GM18907 (cell line): ENCODE measurements around the gene KIAA1958.

ENCODE experiments used
- ATAC-seq: cut with Tn5 transposase; IDR thresholded peaks from one replicate; pipeline ENCODE4 v1.9.1; 2021; ENCODE audit warnings: mild to moderate bottlenecking, moderate library complexity; ENCODE audit not compliant: unreplicated experiment

Gene KIAA1958

DNA sequence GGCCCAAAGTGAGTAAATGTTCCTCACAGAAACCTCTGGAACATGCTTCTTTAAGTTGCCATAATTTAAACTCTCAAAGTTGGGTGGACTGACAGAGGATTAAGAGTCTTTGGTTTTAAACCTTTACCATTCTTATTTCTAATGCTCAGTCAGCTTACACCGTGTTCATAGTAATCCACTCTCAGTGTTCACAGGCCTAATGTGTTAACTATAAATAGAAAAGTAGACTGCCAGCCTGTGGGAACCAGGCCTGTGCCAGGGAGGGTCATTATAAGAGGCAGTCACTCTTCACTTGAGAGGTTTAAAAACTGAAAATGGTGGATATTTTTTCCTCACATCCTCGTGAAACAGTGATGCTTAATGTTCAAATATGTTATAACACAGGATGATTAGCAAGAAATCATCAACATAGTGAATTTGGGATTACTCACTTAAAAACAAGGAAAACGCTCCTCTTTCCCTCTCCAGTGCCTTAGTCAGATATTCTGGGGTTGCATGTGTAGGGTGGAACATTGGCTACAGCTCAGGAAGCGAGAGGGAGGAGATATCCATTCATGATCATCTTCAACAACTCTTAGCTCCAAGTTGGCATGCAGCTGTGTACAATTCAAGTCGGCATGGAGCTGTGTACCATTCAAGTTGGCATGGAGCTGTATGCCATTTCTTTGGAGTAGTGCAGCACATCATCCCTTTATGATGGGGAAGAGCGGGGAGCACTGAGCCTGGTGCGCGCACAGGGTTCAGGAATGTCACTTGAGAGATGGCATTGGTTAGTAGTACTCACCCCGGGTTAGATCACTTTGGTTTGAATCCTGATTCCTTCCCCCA lies 65.8 kb downstream of the KIAA1958 start:
- ATAC-seq, result no peak

DNA sequence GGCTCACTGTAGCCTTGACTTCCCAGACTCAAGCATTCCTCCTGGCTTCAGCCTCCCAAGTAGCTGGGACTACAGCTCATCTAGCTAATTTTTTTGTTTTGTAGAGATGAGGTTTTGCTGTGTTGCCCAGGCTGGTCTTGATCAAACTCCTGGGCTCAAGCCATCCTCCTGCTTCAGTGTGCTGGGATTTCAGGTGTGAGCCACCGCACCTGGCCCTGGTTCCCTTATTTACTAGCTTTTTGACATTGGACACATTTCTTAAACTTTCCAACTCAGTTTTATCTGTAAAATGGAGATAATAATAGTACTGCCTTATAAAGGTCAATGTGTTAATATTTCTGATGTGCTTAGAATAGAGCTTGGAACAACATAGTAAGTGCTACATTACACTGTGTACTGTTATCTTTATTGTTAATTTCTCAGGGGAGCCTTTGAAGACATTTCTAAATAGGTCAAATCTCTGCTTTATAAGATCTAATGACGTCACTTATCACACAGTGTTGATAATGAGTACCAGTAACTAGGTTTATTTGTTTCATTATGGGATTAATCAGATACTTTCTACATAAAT lies 66.7 kb downstream of the KIAA1958 start:
- no peak for ATAC-seq

DNA sequence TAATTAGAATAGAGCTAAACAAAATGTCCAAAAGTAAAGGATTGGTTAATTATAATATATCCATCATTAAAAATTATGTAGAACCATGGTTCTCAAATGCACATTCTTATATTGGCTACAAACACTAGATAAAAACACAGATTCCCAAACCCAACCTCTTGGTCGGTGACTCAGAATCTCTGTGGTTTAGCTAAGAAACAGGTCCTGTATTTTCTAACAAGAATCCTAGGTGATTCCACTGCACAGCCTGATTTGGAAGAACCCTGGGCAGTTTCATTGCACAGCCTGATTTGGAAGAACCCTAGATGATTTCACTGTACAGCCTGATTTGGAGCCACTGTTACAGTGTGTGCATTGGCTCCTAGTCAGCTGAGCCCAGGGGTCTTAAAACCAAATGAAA lies 67.9 kb downstream of the KIAA1958 start:
- no peak for ATAC-seq

DNA sequence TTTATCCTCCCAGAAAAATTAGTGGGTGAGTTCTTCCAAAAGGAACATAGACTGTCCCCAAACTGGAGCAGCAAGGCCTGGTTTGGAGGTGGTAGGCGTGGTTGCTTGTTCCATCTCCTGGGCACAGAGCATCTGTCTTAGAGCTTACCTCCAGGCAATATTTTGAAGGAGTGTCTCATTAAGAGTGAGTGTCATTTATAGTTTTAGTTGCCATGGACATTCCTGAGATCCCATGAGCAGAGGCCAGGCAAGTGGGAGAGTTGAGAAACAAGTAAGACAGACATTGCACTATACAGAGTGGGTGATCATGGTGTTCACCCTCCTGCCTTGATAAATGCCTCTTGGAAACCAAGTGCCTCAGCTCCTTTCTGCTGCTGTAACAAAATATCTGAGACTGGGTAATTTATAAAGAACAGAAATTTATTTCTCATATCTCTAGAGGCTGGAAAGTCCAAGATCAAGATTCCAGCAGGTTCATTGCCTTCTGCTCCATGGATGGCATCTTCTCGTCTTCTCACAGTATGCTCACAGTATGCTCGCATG lies 68.5 kb downstream of the KIAA1958 start:
- no peak for ATAC-seq

DNA sequence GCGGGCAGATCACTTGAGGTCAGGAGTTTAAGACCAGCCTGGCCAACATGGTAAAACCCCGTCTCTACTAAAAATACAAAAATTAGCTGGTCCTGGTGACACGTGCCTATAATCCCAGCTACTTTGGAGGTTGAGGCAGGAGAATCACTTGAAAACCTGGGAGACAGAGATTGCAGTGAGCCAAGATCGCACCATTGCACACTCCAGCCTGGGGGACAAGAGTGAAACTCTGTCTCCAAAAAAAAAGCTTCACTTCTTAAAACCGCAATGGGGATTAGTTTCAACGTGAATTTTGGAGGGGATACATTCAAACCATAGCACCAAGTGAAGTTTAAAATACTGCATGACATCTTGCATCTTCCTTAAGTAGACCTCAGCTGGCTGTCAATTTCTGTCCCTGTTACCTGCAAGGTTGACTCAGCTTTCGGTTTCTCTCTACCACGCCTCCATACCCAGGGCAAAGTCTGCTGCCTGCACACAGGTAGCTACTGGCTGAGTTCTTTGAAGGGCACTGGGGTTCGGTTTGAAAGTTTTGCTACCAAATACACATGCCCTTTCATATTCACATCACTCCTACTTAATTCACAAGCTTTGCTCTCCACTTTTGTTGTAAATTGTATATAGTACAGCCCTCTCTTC lies 69.3 kb downstream of the KIAA1958 start:
- ATAC-seq, result no peak

DNA sequence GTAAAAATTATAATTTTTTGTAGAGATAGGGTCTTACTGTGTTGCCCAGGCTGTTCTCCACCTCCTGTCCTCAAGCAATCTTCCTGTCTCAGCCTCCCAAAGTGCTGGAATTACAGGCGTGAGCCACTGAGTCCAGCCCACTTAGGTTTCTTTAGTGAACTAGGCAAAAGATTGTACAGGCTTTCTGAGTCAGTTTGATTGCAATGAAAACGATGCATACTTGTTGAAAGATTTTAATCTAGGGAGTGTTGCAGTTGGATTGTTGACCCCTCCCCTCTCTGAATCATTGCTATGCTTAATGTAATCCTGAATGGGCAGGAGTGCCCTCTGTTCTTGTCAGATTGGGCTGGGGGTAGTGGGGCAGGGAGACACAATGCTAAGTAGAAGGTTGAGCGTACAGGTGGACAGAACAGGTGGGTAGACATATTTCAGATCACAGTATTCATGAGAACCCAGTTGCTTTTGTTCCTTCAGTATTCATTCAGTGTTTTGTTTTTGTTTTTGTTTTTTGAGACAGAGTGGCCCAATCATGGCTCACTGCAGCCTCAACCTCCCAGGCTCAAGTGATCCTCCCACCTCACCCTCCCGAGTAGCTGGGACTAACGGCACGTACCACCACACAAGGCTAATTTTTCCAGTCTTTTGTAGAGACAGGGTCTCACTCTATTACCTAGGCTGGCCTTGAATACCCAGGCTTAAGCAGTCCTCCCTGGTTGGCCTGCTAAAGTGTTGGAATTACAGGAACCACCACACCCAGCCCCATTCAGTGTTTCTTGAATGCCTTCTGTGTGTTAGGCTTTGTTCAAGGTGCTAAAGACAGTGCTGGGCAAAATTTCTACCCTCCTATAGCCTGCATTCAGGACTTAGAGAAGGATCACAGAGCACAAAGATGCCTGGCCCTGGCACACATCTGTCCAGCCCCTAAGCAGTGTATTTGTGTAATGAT lies 70.1 kb downstream of the KIAA1958 start:
- no peak for ATAC-seq

DNA sequence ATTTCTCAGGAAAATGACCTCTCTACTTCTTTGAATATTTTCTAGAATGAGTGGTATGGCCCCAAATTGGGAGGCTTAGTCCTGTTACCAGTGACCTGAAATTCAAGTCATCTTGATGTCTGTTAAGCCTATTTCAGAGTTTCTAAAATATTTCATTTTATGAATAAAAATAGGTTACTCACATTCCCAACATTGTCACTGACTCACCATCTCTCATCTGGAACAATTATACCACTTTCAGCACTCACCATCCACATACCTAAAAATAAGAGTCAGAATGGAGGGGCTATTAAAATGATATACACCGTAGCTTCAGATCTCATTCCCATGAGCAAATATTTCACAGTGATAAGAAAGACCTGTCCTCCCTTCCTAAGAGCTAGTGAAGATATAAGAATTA lies 71.8 kb downstream of the KIAA1958 start:
- ATAC-seq, result no peak

DNA sequence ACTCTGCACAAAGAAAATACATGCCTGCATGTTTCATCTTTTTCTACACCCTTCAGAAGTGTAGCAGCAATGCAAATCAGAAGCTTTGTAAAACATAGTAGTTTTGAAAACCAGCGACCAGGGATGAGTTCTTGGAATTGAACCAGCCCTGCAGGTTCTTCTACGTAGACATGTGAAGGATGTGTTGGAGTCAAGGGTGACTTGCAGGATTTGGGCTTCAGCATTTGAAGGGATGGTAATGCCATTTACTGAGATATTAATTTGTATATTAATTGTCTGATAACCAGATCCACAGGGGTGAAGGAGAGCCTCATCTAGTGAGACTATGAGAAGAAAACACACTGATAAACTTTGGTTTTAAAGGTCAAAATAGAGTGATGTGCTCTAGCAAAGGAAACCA lies 72.4 kb downstream of the KIAA1958 start:
- no peak for ATAC-seq

DNA sequence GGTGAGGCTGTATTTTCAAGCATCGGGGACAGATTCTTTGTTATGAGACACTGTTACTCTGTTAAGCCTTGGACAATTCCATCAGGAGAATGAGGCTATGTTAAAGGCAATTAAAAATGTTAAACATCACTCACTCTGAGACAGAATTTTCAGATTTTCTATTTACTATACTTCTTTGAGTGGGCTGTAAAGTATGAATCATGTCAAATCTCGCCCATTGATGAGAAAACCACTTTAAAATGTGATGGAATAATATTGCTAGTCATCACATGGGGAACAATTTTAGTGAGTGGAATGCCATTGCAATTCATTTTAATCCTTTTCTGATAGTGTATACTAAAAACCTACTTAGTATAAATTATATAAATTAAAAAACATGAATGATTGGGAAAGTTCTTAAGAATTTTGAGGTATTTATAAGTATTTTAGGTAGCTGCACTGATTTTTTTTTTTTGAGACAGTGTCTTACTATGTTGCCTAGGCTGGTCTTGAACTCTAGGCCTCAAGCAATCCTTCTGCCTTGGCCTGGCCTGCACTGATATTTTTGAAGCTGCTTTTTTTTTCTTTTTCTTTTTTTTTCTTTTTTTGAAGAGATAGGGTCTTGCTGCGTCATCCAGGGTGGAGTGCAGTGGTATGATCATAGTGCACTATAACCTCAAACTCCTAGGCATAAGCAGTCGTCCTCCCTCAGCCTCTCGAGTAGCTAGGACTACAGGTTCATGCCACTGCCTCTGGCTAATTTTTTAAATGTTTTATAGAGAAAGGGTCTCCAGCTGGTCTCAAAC lies 73.2 kb downstream of the KIAA1958 start:
- ATAC-seq, result no peak

DNA sequence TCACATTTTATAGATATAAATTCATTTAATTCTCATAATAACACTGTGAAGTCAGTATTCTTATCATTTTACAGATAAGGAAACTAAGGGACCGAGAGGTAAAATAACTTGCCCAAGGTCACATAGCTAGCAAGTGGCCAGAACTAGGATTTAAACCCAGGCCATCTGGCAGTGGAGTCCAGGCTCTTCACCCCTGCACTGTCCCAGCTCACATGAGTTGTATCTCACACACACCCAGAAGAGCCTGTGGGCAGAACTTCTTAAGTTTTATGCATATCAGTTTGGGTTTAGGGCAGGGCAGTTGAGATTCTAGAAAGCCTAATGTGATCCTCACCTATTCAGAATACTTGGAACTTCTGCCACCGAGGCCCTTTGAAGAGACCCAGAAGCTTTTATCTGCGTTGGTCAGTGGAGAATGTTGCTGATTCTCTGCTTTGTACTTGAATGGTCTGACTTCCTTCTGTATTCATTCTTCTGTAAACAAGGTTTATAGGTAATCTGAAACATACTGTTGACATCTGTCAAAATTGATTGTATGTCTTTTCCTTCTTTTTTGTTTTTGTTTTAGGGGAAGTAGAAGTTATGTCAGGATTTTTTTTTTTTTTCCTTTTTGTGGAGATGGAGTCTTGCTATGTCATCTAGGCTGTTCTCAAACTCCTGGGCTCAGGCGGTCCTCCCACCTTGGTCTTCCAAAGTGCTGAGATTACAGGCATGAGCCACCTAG lies 75.8 kb downstream of the KIAA1958 start:
- ATAC-seq, result no peak

DNA sequence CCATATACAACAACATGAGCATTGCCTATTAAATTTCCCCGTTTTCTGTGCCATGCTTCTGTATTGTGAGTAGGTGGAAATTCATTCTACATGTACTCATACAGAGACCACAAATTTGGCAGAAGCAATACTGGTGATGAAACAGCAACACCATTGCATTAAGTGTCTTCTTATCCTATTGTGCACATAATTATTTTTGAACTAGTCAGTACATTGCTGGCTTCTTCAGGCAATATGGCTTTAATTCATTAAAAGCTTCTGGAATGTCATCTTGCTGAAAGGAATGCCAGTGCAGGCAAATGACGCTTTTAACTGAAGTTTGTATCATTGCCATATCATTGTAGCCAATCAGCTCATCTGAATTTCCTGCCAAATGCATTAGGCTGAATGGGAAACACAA lies 82.6 kb downstream of the KIAA1958 start:
- ATAC-seq, result no peak

DNA sequence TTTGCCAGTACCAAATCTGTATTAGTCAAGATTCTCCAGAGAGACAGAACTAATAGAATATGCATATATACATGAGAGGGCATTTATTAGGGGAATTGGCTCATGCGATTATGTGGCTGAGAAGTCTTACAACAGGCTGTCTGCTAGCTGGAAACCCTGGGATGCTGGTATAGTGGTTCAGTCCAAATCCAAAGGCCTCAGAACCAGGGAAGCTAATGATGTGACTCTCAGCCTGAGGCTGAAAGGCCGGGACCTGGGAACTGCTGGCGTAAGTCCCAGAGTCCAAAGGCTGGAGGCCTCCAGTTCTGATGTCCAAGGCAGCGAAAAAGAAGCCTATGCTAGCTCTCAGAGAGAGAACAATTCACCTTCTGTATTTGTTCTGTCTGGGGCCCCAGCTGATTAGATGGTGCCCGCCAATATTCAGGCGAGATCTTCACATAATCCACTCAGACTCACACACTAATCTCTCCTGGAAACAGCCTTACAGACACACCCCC lies 84.1 kb downstream of the KIAA1958 start:
- no peak for ATAC-seq

DNA sequence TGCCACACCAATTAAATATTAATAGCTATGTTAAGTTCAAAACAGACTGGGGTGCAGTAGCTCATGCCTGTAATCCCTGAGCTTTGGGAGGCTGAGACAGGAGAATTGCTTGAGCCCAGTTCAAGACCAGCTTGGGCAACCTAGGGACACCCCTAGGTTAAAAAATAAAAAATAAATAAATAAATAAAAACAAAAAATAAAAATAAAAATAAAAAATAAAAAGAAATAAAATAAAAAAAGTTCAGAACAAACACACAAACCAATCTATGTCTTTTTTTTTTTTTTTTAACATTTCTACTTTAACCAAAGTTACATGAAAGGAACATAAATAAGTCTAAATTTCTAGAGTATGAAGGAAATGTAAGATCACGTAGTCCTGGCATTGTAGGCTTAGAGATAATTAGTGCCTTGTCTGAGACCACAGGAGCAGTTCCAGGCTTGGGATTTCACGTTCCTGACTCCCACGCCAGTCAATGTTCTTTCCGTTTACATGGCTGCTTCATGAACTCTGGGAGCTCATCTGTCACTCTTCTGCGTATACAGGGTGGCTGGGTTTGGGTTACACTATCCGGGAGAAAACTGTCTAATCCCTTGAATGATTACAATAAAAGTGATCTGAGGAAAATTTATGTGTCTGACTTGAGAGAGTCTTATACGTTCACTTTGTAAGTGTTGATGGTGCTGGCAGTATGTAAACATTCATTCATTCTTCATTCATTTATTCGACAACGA lies 85.2 kb downstream of the KIAA1958 start:
- ATAC-seq, result no peak

DNA sequence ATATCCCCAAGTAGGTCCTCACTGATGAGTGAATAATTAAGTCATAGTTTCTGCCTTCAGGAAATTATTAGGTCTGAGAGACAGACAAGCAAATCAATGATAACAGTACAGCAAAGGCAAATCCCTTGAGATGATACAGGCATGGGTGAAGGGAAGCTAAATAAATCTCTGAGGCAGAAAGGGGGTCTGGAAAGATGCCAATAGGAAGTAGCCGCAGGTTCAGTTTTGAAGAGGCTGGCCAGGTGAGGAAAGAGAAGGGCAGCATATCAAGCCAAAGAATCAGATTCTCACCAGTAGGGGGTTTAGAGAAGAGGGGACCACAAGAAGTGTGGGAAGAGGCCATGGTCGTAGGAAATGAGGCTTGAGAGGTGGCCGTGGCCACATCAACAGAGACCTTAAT lies 85.8 kb downstream of the KIAA1958 start:
- no peak for ATAC-seq

DNA sequence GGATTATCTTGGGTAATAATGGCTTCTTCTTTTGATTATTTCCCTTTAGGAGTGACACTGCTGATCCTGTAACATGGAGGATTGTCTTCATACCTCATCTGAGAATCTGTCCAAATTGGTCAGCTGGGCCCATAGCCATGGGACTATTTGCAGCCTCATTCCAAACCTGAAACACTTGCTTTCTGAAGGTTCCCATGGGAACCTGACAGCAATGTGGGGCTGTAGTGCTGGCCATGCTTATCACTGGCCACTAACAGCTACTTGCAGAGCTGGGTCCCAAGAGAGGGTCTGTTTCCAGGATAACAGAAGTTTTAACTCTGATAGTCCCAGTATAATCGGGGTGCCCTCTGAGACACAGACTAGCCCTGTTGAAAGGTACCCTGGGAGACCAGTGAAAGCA lies 87.4 kb downstream of the KIAA1958 start:
- no peak for ATAC-seq

DNA sequence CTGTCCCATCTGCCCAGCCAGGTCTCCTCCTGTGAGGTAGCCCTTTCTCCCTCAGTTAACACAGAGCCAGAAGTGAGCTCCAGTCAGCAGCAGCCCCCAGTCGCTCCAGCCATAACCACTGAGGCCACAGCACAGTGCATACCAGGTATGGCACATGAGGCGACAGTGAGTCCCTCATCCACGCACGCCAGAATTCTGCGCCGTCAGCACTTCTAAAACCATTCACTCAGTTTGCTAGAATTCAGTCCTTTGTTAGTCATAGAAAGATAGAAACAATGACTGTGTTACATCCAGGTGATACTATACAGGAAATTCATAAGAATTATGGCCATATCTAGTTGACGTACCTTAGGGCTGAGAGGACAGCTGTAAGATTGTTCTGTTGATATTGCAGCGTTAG lies 88.5 kb downstream of the KIAA1958 start:
- ATAC-seq, result no peak

DNA sequence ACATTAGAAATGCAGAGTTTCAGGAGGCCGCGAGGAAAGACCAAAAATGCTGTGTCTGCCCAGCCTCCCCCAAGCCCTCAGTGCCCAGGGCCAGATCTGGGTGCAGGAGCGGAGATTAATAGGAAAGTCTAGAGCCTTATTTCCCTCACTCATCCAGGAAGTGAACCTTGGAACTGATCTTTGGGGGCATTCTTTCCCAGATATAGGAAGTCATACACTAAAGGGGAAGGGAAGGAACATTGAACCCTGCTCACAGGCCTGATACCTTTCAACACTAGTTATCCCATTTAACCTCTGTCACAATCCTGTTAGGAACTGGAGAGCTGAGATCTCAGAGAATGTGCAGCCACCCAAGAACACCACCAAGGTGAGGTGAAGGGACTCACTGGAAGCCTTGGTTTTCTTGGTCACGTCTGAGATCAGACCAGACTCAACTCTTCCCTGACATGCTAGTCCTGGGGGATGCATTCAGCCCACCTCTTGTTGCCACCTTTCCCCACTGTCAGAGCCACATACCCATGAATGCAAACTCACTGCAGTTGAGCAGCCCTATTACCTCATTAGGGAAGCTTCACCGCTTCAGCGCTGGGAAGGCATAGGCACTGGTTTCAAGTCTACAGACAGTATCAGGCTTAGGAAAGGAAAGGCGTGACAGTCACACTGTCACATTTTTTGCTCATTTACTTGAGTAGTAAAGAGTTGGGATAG lies 95.0 kb downstream of the KIAA1958 start:
- ATAC-seq, result no peak
